IMR-90 (cell line): ENCODE data around the gene RAPGEF5. TPM values are rescaled to one million over a fixed set of nuclear protein-coding genes. Genes with fewer than 3 reads are reported as not detected.
A peak's percentile ranks its signal among the peaks of the same experiment; 100 is the strongest.

ENCODE experiments used
- ATAC-seq: fragments of 200-7000 bp; cut with Tn5 transposase; 2 replicates; pipeline ENCODE4 v1.9.1; 2020; ENCODE audit warnings: low read depth, mild to moderate bottlenecking, moderate library complexity
- BruUV-seq: library from RNA; stranded (reverse); fragments of 400-500 nt; replicated peaks from 2 replicates; lab custom pipeline; 2021; lab: Mats Ljungman, UMichigan
- CTCF ChIA-PET: fragments of 300-600 bp; formaldehyde crosslinking; extraction: SDS; loops from one replicate; lab custom pipeline; 2021; ENCODE audit warnings: antibody characterized with exemption; lab: Yijun Ruan, JAX
- POLR2A ChIA-PET: fragments of 300-600 bp; sonication (Branson Sonifier 250); formaldehyde crosslinking; loops from one replicate; lab custom pipeline; 2022; ENCODE audit warnings: antibody characterized with exemption; ENCODE audit not compliant: unreplicated experiment; lab: Charles Lee
- DNase-seq: peaks from one replicate; pipeline ENCODE4 v3.0.0; 2013
- H2AFZ ChIP-seq: replicated peaks from 2 replicates; pipeline ENCODE3; 2013; ENCODE audit warnings: low read length, mild to moderate bottlenecking; ENCODE audit not compliant: poor library complexity
- H2AK5ac ChIP-seq: 2 replicates; pipeline ENCODE4 v1.6.1; 2013; ENCODE audit warnings: low read depth, low read length, inconsistent platforms
- H2AK9ac ChIP-seq: replicated peaks from 2 replicates; pipeline ENCODE3; 2013; ENCODE audit warnings: mild to moderate bottlenecking, low read depth, low read length, moderate library complexity; ENCODE audit not compliant: poor library complexity
- H2BK120ac ChIP-seq: 2 replicates; pipeline ENCODE4 v1.6.1; 2013; ENCODE audit warnings: low read depth, low read length, inconsistent platforms
- H2BK15ac ChIP-seq: 3 replicates; pipeline ENCODE4 v1.6.1; 2013; ENCODE audit warnings: low read depth, low read length, inconsistent platforms
- H2BK20ac ChIP-seq: 2 replicates; pipeline ENCODE4 v1.6.1; 2013; ENCODE audit warnings: low read depth, mild to moderate bottlenecking, inconsistent platforms, low read length, moderate library complexity
- H2BK5ac ChIP-seq: 2 replicates; pipeline ENCODE4 v1.6.1; 2013; ENCODE audit warnings: mild to moderate bottlenecking, low read depth, low read length, inconsistent platforms; ENCODE audit not compliant: poor library complexity, severe bottlenecking
- H3K14ac ChIP-seq: replicated peaks from 2 replicates; pipeline ENCODE4 v1.6.1; 2013; ENCODE audit warnings: low read depth, low read length, inconsistent platforms
- H3K18ac ChIP-seq: 2 replicates; pipeline ENCODE4 v1.6.1; 2013; ENCODE audit warnings: low read depth, low read length, control low read depth
- H3K23ac ChIP-seq: 2 replicates; pipeline ENCODE4 v1.6.1; 2013; ENCODE audit warnings: low read depth, low read length, inconsistent platforms
- H3K27ac ChIP-seq: 2 replicates; pipeline ENCODE4 v1.5.1; 2013; ENCODE audit warnings: mild to moderate bottlenecking, control low read depth, low read length; ENCODE audit not compliant: insufficient read depth
- H3K27me3 ChIP-seq: 2 replicates; pipeline ENCODE4 v1.6.1; 2013; ENCODE audit warnings: low read length; ENCODE audit not compliant: control insufficient read depth, insufficient read depth
- H3K36me3 ChIP-seq: 2 replicates; pipeline ENCODE4 v1.6.1; 2013; ENCODE audit warnings: low read length, mixed read lengths; ENCODE audit not compliant: control insufficient read depth, insufficient read depth
- H3K4ac ChIP-seq: 2 replicates; pipeline ENCODE4 v1.6.1; 2013; ENCODE audit warnings: low read depth, low read length, inconsistent platforms
- H3K4me1 ChIP-seq: 2 replicates; pipeline ENCODE4 v1.6.1; 2013; ENCODE audit warnings: low read length, mixed read lengths; ENCODE audit not compliant: control insufficient read depth, insufficient read depth
- H3K4me2 ChIP-seq: 2 replicates; pipeline ENCODE4 v1.6.1; 2013; ENCODE audit warnings: low read depth, mild to moderate bottlenecking, control low read depth, low read length, moderate library complexity
- H3K4me3 ChIP-seq: 2 replicates; pipeline ENCODE4 v1.5.1; 2013; ENCODE audit warnings: low read depth, mild to moderate bottlenecking, control low read depth, low read length, moderate library complexity; ENCODE audit not compliant: insufficient read depth
- H3K56ac ChIP-seq: 2 replicates; pipeline ENCODE4 v1.6.1; 2013; ENCODE audit warnings: low read length, inconsistent platforms; ENCODE audit not compliant: insufficient read depth; ENCODE audit errors: extremely low read depth
- H3K79me1 ChIP-seq, 2 experiments: 2 replicates each; pipeline ENCODE4 v1.6.1; 2013; ENCODE audit warnings: low read length in 2 of 2, inconsistent platforms in 1 of 2, low read depth in 1 of 2
- H3K9ac ChIP-seq: 2 replicates; pipeline ENCODE4 v1.6.1; 2013; ENCODE audit warnings: low read depth, low read length, control low read depth
- H3K9me1 ChIP-seq: 2 replicates; pipeline ENCODE4 v1.6.1; 2013; ENCODE audit warnings: low read length, inconsistent platforms; ENCODE audit not compliant: insufficient read depth
- H3K9me3 ChIP-seq: 2 replicates; pipeline ENCODE4 v1.6.1; 2013; ENCODE audit warnings: low read length; ENCODE audit not compliant: control insufficient read depth, insufficient read depth
- H4K20me1 ChIP-seq: 2 replicates; pipeline ENCODE4 v1.6.1; 2013; ENCODE audit warnings: low read length, inconsistent platforms; ENCODE audit not compliant: insufficient read depth
- H4K5ac ChIP-seq: 2 replicates; pipeline ENCODE4 v1.6.1; 2013; ENCODE audit warnings: mild to moderate bottlenecking, low read depth, low read length, control low read depth
- H4K8ac ChIP-seq, 2 experiments: 2 replicates each; pipeline ENCODE4 v1.6.1; 2013; ENCODE audit warnings: low read depth in 2 of 2, low read length in 2 of 2, control low read depth in 1 of 2, inconsistent platforms in 1 of 2
- H4K91ac ChIP-seq: 2 replicates; pipeline ENCODE4 v1.6.1; 2013; ENCODE audit warnings: low read depth, low read length, inconsistent platforms; ENCODE audit not compliant: insufficient read depth
- CHD1 ChIP-seq: IDR thresholded peaks from 2 replicates; pipeline ENCODE4 v1.6.1; 2012; ENCODE audit warnings: low read depth, low read length, improper control_type of control experiment
- CTCF ChIP-seq: conservative IDR thresholded peaks from 2 replicates; pipeline ENCODE4 v1.5.1; 2012; ENCODE audit warnings: mild to moderate bottlenecking, low read depth, low read length, improper control_type of control experiment
- MAZ ChIP-seq: IDR thresholded peaks from 2 replicates; pipeline ENCODE4 v1.6.1; 2012; ENCODE audit warnings: low read depth, mild to moderate bottlenecking, low read length, improper control_type of control experiment, moderate library complexity, borderline replicate concordance
- MXI1 ChIP-seq: IDR thresholded peaks from 2 replicates; pipeline ENCODE4 v1.6.1; 2012; ENCODE audit warnings: low read depth, mild to moderate bottlenecking, low read length, moderate library complexity, borderline replicate concordance
- RCOR1 ChIP-seq: IDR thresholded peaks from 2 replicates; pipeline ENCODE4 v1.6.1; 2012; ENCODE audit warnings: mild to moderate bottlenecking, low read length, improper control_type of control experiment; ENCODE audit not compliant: insufficient replicate concordance
- SMC3 ChIP-seq: fragments of 150-350 bp; IDR thresholded peaks from 2 replicates; pipeline ENCODE4 v1.6.1; 2016; ENCODE audit warnings: low read depth, mild to moderate bottlenecking, antibody characterized with exemption, low read length, moderate library complexity
- WGBS, 2 experiments: methylation state at CpG; one replicate each; pipeline versions ENCODE4 v1.1.5 to v1.1.7; 2013; ENCODE audit warnings: missing lambda C conversion rate in 2 of 2; ENCODE audit not compliant: insufficient read length in 1 of 2; ENCODE audit errors: extremely low coverage in 2 of 2; 5-methylcytosine and 5-hydroxymethylcytosine counted together
- dilution Hi-C: fragments of 300-500 bp; cut with HindIII; formaldehyde crosslinking; loops from one replicate; pipeline ENCODE4 v1.14.3; 2018; ENCODE audit warnings: low sequenced_read_pairs; ENCODE audit not compliant: unreplicated experiment
- in situ Hi-C: fragments of 300-500 bp; cut with MboI; formaldehyde crosslinking; loops from 3 replicates; pipeline ENCODE4 v1.14.3; 2019; ENCODE audit warnings: low sequenced_read_pairs, inconsistent platforms, mixed read lengths
- intact Hi-C: fragments of 100-400 bp; cut with micrococcal nuclease; formaldehyde crosslinking; loops from 2 replicates; pipeline ENCODE4 v1.10.0; 2022
- polyA plus RNA-seq, 3 experiments: library from polyadenylated mRNA; depleted of rRNA; stranded (reverse); fragments of >200 nt; gene quantifications; 2 replicates each; pipeline ENCODE4 v1.2.3, GENCODE V29; 2012; ENCODE audit warnings: low replicate concordance in 1 of 3
- total RNA-seq: library from RNA; depleted of rRNA; stranded (reverse); fragments of >200 nt; gene quantifications from 2 replicates; pipeline ENCODE4 v1.2.3, GENCODE V29; 2012
- TF ChIP-seq, protein P1 (sequence below): fragments of 150-350 bp; IDR thresholded peaks from 2 replicates; pipeline ENCODE4 v1.6.1; 2017; ENCODE audit warnings: mild to moderate bottlenecking, antibody characterized with exemption, low read length, low read depth

Gene RAPGEF5
- total and polyA plus RNA-seq, 2 of the 4 experiments (the other 2 are of a cell fraction): 0.05 to 0.18 TPM

- Histone ChIP-seq H3K56ac (no peak overlapping the region), H4K20me1 (no peaks in the 10 kb centered on the region), H3K9me1 (no peaks in the 10 kb centered on the region), H3K14ac (no peak overlapping the region), H4K91ac (no peak overlapping the region), H3K27me3 (peaks cover 2% of the 10 kb centered on the region), H3K79me1 (no peaks in the 10 kb centered on the region), H2AFZ (no peak overlapping the region), H2BK15ac (no peak overlapping the region), H3K9me3 (no peaks in the 10 kb centered on the region), H3K4me2 (no peak overlapping the region), H3K9ac (no peak overlapping the region), H4K5ac (no peak overlapping the region), H4K8ac (no peak overlapping the region), H3K27ac (no peak overlapping the region), H2AK9ac (no peak overlapping the region), H2AK5ac (no peak overlapping the region), H3K18ac (no peak overlapping the region), H2BK5ac (no peak overlapping the region), H2BK120ac (no peak overlapping the region), H3K4me1 (no peaks in the 10 kb centered on the region), H3K36me3 (no peaks in the 10 kb centered on the region), H2BK20ac (no peak overlapping the region), H3K4ac (no peak overlapping the region), H3K4me3 (no peak overlapping the region), H3K23ac (no peak overlapping the region)
- dilution Hi-C loops (no loop called here), in situ Hi-C loops (no loop called here), intact Hi-C loops (loop anchor here (1.0 to 2.0 kb wide), 2 partner anchors 185 to 193 kb away; no protein-coding TSS in a partner anchor)
- 0 out of 2 replicates have a peak, but pooled peaks have one; percentile 24 for ATAC-seq
- DNase-seq: no peak
- CTCF ChIA-PET: interaction anchor here (0.5 to 2.5 kb wide), 4 partner anchors 39 to 763 kb away, joined by 3 to 15 read pairs (median 4); no protein-coding TSS in a partner anchor
- no peak for TF ChIP-seq MAZ
- no peak for TF ChIP-seq MXI1
- TF ChIP-seq CTCF: 0 out of 2 replicates have a peak, but pooled peaks have one; percentile 2
- no peak for TF ChIP-seq SMC3
- no peak for TF ChIP-seq CHD1
- TF ChIP-seq, protein P1, sequence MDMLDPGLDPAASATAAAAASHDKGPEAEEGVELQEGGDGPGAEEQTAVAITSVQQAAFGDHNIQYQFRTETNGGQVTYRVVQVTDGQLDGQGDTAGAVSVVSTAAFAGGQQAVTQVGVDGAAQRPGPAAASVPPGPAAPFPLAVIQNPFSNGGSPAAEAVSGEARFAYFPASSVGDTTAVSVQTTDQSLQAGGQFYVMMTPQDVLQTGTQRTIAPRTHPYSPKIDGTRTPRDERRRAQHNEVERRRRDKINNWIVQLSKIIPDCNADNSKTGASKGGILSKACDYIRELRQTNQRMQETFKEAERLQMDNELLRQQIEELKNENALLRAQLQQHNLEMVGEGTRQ: no peak
- no peak for TF ChIP-seq RCOR1
- POLR2A ChIA-PET: no interaction called here
- no TSS peak for BruUV-seq
- WGBS, 2 experiments: 14% methylated on average over 1 of the region's 4 CpGs; no CpG with 5 or more reads in 1 of the 2 experiments
These were observed 61.3 kb downstream of the RAPGEF5 start for GRCh38 chr7:22295402-22296264.
